Ishikawa (cell line): ENCODE results near the gene CNKSR2.

ENCODE experiments used
- CEBPB ChIP-seq: IDR thresholded peaks from 2 replicates; pipeline ENCODE4 v1.6.1; 2012
- CREB1 ChIP-seq: IDR thresholded peaks from 2 replicates; pipeline ENCODE4 v1.6.1; 2012; ENCODE audit warnings: low read depth
- EGR1 ChIP-seq: IDR thresholded peaks from 2 replicates; pipeline ENCODE4 v1.6.1; 2012
- EP300 ChIP-seq: IDR thresholded peaks from 2 replicates; pipeline ENCODE4 v1.6.1; 2012; ENCODE audit warnings: borderline replicate concordance
- FOXM1 ChIP-seq: IDR thresholded peaks from 2 replicates; pipeline ENCODE4 v1.6.1; 2012; ENCODE audit warnings: low read depth, borderline replicate concordance
- MAX ChIP-seq: IDR thresholded peaks from 2 replicates; pipeline ENCODE4 v1.6.1; 2012
- NFIC ChIP-seq: IDR thresholded peaks from 2 replicates; pipeline ENCODE4 v1.6.1; 2012
- RAD21 ChIP-seq: IDR thresholded peaks from 2 replicates; pipeline ENCODE4 v1.6.1; 2012; ENCODE audit warnings: low read depth
- TAF1 ChIP-seq: IDR thresholded peaks from 2 replicates; pipeline ENCODE4 v1.6.1; 2012; ENCODE audit warnings: low read depth, mild to moderate bottlenecking
- TCF12 ChIP-seq: IDR thresholded peaks from 2 replicates; pipeline ENCODE4 v1.6.1; 2012; ENCODE audit warnings: low read depth
- TEAD4 ChIP-seq: IDR thresholded peaks from 2 replicates; pipeline ENCODE4 v1.6.1; 2012
- USF1 ChIP-seq: IDR thresholded peaks from 2 replicates; pipeline ENCODE4 v1.6.1; 2012
- YY1 ChIP-seq: IDR thresholded peaks from 2 replicates; pipeline ENCODE4 v1.6.1; 2012; ENCODE audit warnings: low read depth
- ZBTB7A ChIP-seq: IDR thresholded peaks from 2 replicates; pipeline ENCODE4 v1.6.1; 2012; ENCODE audit warnings: low read depth
- TF ChIP-seq, protein P1 (sequence below): IDR thresholded peaks from 2 replicates; pipeline ENCODE4 v1.6.1; 2012; ENCODE audit warnings: low read depth, mild to moderate bottlenecking

The CNKSR2 gene

GRCh38 chrX:21376636-21377035, 2.4 kb downstream of the CNKSR2 start:
- TF ChIP-seq CREB1 (no peak), MAX (no peak), TEAD4 (no peak), YY1 (no peak), ZBTB7A (no peak), EP300 (no peak), RAD21 (no peak), USF1 (no peak), FOXM1 (no peak), NFIC (no peak), CEBPB (no peak), TAF1 (no peak), EGR1 (no peak), TCF12 (no peak)
- TF ChIP-seq, protein P1, sequence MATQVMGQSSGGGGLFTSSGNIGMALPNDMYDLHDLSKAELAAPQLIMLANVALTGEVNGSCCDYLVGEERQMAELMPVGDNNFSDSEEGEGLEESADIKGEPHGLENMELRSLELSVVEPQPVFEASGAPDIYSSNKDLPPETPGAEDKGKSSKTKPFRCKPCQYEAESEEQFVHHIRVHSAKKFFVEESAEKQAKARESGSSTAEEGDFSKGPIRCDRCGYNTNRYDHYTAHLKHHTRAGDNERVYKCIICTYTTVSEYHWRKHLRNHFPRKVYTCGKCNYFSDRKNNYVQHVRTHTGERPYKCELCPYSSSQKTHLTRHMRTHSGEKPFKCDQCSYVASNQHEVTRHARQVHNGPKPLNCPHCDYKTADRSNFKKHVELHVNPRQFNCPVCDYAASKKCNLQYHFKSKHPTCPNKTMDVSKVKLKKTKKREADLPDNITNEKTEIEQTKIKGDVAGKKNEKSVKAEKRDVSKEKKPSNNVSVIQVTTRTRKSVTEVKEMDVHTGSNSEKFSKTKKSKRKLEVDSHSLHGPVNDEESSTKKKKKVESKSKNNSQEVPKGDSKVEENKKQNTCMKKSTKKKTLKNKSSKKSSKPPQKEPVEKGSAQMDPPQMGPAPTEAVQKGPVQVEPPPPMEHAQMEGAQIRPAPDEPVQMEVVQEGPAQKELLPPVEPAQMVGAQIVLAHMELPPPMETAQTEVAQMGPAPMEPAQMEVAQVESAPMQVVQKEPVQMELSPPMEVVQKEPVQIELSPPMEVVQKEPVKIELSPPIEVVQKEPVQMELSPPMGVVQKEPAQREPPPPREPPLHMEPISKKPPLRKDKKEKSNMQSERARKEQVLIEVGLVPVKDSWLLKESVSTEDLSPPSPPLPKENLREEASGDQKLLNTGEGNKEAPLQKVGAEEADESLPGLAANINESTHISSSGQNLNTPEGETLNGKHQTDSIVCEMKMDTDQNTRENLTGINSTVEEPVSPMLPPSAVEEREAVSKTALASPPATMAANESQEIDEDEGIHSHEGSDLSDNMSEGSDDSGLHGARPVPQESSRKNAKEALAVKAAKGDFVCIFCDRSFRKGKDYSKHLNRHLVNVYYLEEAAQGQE: no peak

- TF ChIP-seq CREB1: no peak
- TF ChIP-seq NFIC: no peak
- TF ChIP-seq EP300: no peak
- no peak for TF ChIP-seq USF1
- no peak for TF ChIP-seq TAF1
- TF ChIP-seq, protein P1: no peak
Measured at GRCh38 chrX:21379991-21380390, 5.8 kb downstream of the CNKSR2 start.

DNA sequence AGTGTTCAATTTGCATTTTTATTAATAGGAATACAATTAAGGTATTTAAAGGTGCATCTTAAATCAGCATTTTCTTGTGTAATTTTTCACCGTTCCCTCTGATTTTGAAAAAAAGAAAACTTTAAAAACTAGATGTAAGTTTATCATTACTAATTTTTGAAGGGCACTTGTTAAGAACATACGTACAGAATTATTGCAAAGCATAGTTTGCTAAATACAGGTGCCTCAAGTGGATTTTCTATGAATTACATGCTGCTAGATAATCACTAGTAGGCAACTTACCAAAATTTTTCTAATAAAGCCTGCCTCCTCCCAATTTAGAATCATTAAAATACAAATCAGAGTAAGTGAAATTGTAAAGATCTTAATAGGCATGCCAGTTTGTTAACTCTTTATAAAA, 8.5 kb downstream of the CNKSR2 start:
- no peak for TF ChIP-seq TEAD4
- TF ChIP-seq TAF1: no peak
- TF ChIP-seq EP300: no peak
- TF ChIP-seq FOXM1: no peak
- no peak for TF ChIP-seq YY1
- TF ChIP-seq CREB1: no peak
- no peak for TF ChIP-seq EGR1
- TF ChIP-seq TCF12: no peak
- TF ChIP-seq NFIC: no peak
- no peak for TF ChIP-seq USF1
- no peak for TF ChIP-seq MAX
- TF ChIP-seq, protein P1: no peak
- TF ChIP-seq ZBTB7A: no peak
- TF ChIP-seq RAD21: no peak
- TF ChIP-seq CEBPB: no peak

- TF ChIP-seq EP300: no peak
- no peak for TF ChIP-seq RAD21
- TF ChIP-seq EGR1: no peak
- TF ChIP-seq, protein P1: no peak
- TF ChIP-seq YY1: no peak
- TF ChIP-seq ZBTB7A: no peak
- TF ChIP-seq NFIC: no peak
- no peak for TF ChIP-seq FOXM1
- no peak for TF ChIP-seq USF1
- TF ChIP-seq TCF12: no peak
- no peak for TF ChIP-seq MAX
Measured at GRCh38 chrX:21383546-21383945, 9.3 kb downstream of the CNKSR2 start.
